Loucy (cell line): ENCODE measurements around the gene SPECC1.

Experiments
- H2AFZ ChIP-seq: fragments of 200-600 bp; sonication (generic); 2 replicates; pipeline ENCODE4 v1.6.0; 2016; ENCODE audit warnings: antibody characterized with exemption, mild to moderate bottlenecking, low read length, moderate library complexity
- H3F3A ChIP-seq: fragments of 200-600 bp; 2 replicates; pipeline ENCODE4 v1.6.0; 2016; ENCODE audit warnings: antibody characterized with exemption, low read depth, mild to moderate bottlenecking
- H3K27me3 ChIP-seq: fragments of 200-600 bp; sonication (generic); 2 replicates; pipeline ENCODE4 v1.6.1; 2014; ENCODE audit warnings: low read length, mild to moderate bottlenecking; ENCODE audit not compliant: insufficient read depth, poor library complexity, severe bottlenecking
- H3K36me3 ChIP-seq: fragments of 200-600 bp; sonication (generic); 2 replicates; pipeline ENCODE4 v1.6.1; 2016; ENCODE audit warnings: low read length; ENCODE audit not compliant: insufficient read depth
- H3K4me1 ChIP-seq: fragments of 200-600 bp; sonication (generic); 2 replicates; pipeline ENCODE4 v1.5.1; 2014; ENCODE audit warnings: low read length, mild to moderate bottlenecking; ENCODE audit not compliant: insufficient read depth, poor library complexity, severe bottlenecking
- H3K4me2 ChIP-seq: fragments of 200-600 bp; sonication (generic); 2 replicates; pipeline ENCODE4 v1.6.0; 2014; ENCODE audit warnings: antibody characterized with exemption, low read length, low read depth, mild to moderate bottlenecking; ENCODE audit not compliant: poor library complexity, severe bottlenecking
- H3K4me3 ChIP-seq: fragments of 200-600 bp; sonication (generic); 2 replicates; pipeline ENCODE4 v1.5.1; 2014; ENCODE audit warnings: low read length, mild to moderate bottlenecking, mixed read lengths; ENCODE audit not compliant: poor library complexity, severe bottlenecking
- H3K79me2 ChIP-seq: fragments of 200-600 bp; sonication (generic); 2 replicates; pipeline ENCODE4 v1.6.1; 2014; ENCODE audit warnings: low read length; ENCODE audit not compliant: insufficient read depth
- H3K9ac ChIP-seq: fragments of 200-600 bp; sonication (generic); 2 replicates; pipeline ENCODE4 v1.6.0; 2014; ENCODE audit warnings: mild to moderate bottlenecking, low read depth, low read length, moderate library complexity; ENCODE audit not compliant: poor library complexity, severe bottlenecking
- H3K9me2 ChIP-seq: fragments of 200-600 bp; sonication (generic); replicated peaks from 2 replicates; pipeline ENCODE4 v1.6.1; 2016; ENCODE audit warnings: low read depth, low read length, mixed read lengths
- H3K9me3 ChIP-seq: fragments of 200-600 bp; sonication (generic); 2 replicates; pipeline ENCODE4 v1.6.1; 2014; ENCODE audit warnings: mild to moderate bottlenecking, antibody characterized with exemption, low read length, low read depth; ENCODE audit not compliant: insufficient read depth
- H4K20me1 ChIP-seq: fragments of 200-600 bp; sonication (generic); 2 replicates; pipeline ENCODE4 v1.6.0; 2014; ENCODE audit warnings: antibody characterized with exemption, low read length, mild to moderate bottlenecking; ENCODE audit not compliant: insufficient read depth, poor library complexity, severe bottlenecking
- EZH2phosphoT487 ChIP-seq: fragments of 200-600 bp; IDR thresholded peaks from 2 replicates; pipeline ENCODE4 v1.6.1; 2018; ENCODE audit warnings: antibody characterized with exemption, mild to moderate bottlenecking, moderate library complexity, borderline replicate concordance
- TF ChIP-seq, protein P1 (sequence below): fragments of 200-600 bp; sonication (generic); conservative IDR thresholded peaks from 2 replicates; pipeline ENCODE4 v1.5.1; 2014; ENCODE audit warnings: mild to moderate bottlenecking, antibody characterized with exemption, low read length

Gene SPECC1

DNA sequence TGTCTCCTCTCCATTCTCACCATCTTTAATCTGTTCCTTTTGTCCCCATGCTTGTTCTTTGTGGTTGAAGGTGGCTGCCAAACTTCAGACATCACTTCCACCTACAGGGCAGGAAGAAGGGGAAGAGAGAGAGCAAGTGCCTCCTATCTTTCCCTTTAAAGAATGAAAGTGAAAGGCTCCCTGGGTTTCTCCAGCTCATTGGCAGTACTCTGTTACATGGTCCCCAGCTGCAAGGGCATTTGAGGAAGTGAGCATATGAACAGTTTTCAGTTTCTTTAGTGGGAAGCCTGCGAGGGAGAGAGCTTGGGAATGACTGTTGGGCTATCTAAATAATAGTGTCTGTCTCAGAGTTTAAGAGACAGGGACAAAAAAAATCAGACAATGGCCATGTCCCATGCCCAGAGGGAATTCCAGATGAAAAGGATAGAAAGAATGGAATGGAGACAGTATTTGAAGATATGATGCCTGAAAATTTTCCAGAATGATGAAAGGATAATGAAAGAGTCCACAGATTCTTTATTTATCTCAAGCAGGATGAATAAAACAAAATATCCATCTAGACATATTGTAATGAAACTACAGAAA, 298.3 kb downstream of the SPECC1 start:
- H2AFZ ChIP-seq, result no peak overlapping the region
- peaks cover 18% of the 10 kb centered on the region; the same call in 1 of the 2 replicates for H3K36me3 ChIP-seq
- H3K9me3 ChIP-seq, result peaks cover 10% of the 10 kb centered on the region; the same call in 1 of the 2 replicates
- no peak overlapping the region for H3K4me2 ChIP-seq
- H3K9me2 ChIP-seq, result no peaks in the 10 kb centered on the region
- H3K4me1 ChIP-seq, result no peaks in the 10 kb centered on the region
- no peaks in the 10 kb centered on the region for H3F3A ChIP-seq
- no peaks in the 10 kb centered on the region for H3K79me2 ChIP-seq
- TF ChIP-seq EZH2phosphoT487, result no peak
- TF ChIP-seq, protein P1, sequence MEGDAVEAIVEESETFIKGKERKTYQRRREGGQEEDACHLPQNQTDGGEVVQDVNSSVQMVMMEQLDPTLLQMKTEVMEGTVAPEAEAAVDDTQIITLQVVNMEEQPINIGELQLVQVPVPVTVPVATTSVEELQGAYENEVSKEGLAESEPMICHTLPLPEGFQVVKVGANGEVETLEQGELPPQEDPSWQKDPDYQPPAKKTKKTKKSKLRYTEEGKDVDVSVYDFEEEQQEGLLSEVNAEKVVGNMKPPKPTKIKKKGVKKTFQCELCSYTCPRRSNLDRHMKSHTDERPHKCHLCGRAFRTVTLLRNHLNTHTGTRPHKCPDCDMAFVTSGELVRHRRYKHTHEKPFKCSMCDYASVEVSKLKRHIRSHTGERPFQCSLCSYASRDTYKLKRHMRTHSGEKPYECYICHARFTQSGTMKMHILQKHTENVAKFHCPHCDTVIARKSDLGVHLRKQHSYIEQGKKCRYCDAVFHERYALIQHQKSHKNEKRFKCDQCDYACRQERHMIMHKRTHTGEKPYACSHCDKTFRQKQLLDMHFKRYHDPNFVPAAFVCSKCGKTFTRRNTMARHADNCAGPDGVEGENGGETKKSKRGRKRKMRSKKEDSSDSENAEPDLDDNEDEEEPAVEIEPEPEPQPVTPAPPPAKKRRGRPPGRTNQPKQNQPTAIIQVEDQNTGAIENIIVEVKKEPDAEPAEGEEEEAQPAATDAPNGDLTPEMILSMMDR, result no peak
- no peaks in the 10 kb centered on the region for H4K20me1 ChIP-seq
- no peak overlapping the region for H3K4me3 ChIP-seq
- H3K9ac ChIP-seq, result no peak overlapping the region
- no peaks in the 10 kb centered on the region for H3K27me3 ChIP-seq

DNA sequence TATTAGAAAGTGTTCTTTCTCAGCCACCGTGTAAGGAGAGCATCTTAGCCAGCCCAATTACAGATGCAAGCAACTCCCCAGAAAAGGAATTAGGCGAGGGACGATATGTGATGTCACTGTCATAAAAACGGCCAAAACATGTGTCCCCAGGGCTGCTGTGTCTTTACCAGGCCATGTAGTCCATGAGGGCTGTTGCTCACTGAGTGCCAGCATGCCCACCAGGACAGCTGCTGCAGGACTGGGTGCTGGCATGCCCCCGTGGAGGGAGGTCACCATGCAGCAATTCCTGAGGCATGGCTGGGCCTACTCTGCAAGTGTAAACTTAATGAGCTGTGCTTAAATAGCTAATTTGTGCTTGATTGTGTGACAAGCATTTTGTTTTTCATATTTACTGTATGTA, 301.3 kb downstream of the SPECC1 start:
- H3K79me2 ChIP-seq, result no peaks in the 10 kb centered on the region
- H3F3A ChIP-seq, result no peaks in the 10 kb centered on the region
- peaks cover 18% of the 10 kb centered on the region; the same call in 1 of the 2 replicates for H3K36me3 ChIP-seq
- no peaks in the 10 kb centered on the region for H4K20me1 ChIP-seq
- peaks cover 10% of the 10 kb centered on the region; the same call in 1 of the 2 replicates for H3K9me3 ChIP-seq
- H3K27me3 ChIP-seq, result no peaks in the 10 kb centered on the region
- no peak overlapping the region for H3K4me2 ChIP-seq
- H2AFZ ChIP-seq, result no peak overlapping the region
- H3K9ac ChIP-seq, result no peak overlapping the region
- TF ChIP-seq, protein P1, result no peak
- TF ChIP-seq EZH2phosphoT487, result no peak
- H3K4me3 ChIP-seq, result no peak overlapping the region
- H3K4me1 ChIP-seq, result no peaks in the 10 kb centered on the region
- H3K9me2 ChIP-seq, result no peaks in the 10 kb centered on the region

DNA sequence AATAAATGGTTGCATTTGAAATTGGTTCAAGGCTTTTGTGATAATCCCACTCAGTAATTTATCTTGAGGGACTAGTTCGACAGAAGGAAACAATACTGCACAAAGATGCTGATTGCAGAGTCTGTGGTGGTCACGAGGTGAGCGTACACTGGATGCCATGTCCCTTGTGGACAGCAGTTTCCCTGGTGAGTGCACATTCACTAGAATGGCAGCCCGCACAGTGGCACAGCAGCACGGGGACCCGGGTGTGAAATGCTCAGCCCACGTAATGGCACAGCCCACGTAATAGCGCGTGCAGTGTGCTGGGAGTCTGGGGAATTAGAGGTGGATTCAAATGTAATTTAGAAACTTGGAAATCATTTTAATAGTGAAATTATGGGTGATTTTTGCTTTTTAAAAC, 304.1 kb downstream of the SPECC1 start:
- Histone ChIP-seq H3K4me2 (no peak overlapping the region), H3K9me2 (no peaks in the 10 kb centered on the region), H3K79me2 (no peaks in the 10 kb centered on the region), H3K9me3 (no peaks in the 10 kb centered on the region), H3F3A (no peaks in the 10 kb centered on the region), H3K27me3 (no peaks in the 10 kb centered on the region), H3K36me3 (no peaks in the 10 kb centered on the region), H3K9ac (no peak overlapping the region), H3K4me3 (no peak overlapping the region), H4K20me1 (no peaks in the 10 kb centered on the region), H2AFZ (no peak overlapping the region), H3K4me1 (no peaks in the 10 kb centered on the region)
- no peak for TF ChIP-seq EZH2phosphoT487
- TF ChIP-seq, protein P1, result no peak
